D341Med (cell line): Measurements from ENCODE around the gene DENND1A.

Experiments
- DNase-seq: peaks from one replicate; pipeline ENCODE4 v3.0.0; 2012; ENCODE audit warnings: low spot score

DENND1A gene

DNA sequence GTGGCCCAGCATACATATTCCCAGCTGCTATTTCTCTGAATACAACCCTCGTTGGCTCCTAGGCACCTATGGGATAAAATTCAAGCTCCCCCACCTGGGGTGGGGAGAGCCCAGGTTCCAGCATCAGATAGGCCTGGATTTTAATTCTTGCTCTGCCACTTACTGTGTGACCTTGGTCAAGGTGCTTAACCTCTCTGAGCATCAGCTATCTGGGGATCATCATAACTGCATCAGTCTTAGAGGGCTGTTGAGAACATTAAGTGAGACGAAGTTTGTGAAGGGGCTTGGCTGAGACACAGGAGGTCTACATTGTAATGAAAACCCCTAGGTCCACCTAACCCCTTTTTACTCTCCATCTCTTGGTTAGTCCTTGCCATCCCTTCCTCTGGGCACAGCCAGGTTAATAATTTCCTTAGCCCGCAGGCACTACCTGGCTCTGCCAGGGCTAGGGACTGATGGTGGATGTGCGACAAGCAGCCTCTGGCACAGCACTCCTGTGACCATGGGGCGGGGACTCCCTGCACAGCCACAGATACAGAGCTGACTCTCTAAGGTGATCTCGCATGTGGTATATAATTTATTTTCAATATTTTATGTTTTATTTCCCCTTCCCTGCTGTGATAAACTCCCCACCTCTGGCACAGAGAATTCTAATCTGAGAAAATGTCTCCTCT lies 505.2 kb downstream of the DENND1A start:
- DNase-seq = no peak

- no peak for DNase-seq
Observed at GRCh38 chr9:123424131-123424530, 505.8 kb downstream of the DENND1A start.

DNA sequence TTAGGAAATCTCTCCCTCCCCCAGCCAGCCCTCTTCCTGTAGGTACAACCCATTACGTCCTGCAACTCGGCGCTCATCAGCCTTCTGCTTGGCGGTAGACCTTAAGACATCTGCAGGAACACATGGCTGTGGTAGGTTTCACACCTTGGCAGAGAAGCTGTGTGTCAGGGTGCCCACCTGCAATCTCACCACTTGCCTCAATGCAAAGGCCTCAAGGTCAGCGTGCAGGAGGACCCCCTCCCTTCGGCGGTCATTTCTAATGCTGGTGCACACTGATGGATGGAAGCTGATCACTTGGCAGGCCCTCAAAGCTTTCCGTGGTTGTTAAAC lies 506.6 kb downstream of the DENND1A start:
- no peak for DNase-seq

- no peak for DNase-seq
Observed at GRCh38 chr9:123422635-123423310, 507.2 kb downstream of the DENND1A start.

GRCh38 chr9:123421801-123422455 lies 508.0 kb downstream of the DENND1A start:
- DNase-seq = no peak

DNA sequence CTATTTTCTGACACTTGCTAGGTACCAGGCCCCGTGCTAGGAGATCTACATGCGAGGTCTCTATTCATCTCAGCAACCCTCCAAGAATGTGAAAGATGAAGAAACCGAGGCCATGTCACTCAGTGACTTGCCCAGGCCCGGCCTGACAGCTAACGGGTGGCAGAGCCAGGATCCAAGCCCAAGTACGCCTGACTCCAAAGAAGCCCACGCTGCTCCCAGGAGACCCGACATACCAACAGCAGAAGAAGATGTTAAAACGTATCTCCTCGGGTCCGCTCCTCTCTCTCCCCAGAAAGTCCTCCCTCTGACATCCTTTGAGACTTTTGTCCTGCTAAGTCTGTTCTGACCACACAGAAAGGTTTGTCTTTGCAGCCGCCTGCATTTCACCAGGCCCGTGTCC lies 508.7 kb downstream of the DENND1A start:
- DNase-seq = no peak

- DNase-seq = no peak
Observed at GRCh38 chr9:123420592-123421111, 509.3 kb downstream of the DENND1A start.

GRCh38 chr9:123419721-123420591 lies 510.0 kb downstream of the DENND1A start:
- DNase-seq = no peak

GRCh38 chr9:123419091-123419490 lies 510.8 kb downstream of the DENND1A start:
- DNase-seq = no peak

DNA sequence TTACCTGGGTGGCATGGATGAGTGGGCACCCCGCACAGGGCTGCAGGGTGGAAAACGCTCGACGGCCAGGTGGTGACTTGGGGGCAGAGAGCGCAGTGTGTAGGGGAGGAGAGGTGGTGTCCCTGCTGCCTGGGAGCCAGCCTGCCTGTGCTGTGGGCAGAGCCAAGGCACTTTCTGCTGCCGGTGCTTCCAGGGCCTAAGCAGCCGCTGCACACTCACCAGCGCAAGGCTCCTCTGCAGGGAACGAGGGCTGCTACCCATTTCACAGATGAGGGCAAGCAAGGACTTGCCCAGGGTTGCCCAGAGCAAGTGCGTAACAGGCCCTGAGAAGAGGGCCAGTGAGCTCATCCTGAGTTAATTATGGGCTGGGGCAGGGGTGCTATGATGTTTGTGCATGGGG lies 511.4 kb downstream of the DENND1A start:
- DNase-seq = no peak

GRCh38 chr9:123418052-123418430 lies 511.9 kb downstream of the DENND1A start:
- no peak for DNase-seq

GRCh38 chr9:123417289-123418051 lies 512.5 kb downstream of the DENND1A start:
- DNase-seq = no peak

DNA sequence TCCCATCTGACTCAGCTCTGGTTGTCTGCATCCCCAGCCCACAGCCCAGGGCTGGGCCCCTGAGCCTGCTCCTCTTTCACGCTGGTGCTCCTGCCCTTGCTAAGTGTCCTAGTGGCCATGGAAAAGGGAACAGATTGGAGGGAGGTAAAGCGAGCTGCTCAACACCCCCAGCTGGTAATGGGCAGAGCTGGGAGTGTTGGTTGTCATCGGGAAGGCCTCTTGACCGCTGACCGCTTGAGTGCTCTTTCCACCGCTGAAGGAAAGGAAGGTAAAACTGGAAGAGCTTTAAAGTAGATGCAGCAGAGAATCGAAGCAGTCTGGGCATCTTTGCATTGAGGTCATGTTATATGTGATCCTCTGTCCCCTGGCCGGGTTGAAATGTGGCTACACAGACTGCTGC lies 513.8 kb downstream of the DENND1A start:
- DNase-seq = no peak

DNA sequence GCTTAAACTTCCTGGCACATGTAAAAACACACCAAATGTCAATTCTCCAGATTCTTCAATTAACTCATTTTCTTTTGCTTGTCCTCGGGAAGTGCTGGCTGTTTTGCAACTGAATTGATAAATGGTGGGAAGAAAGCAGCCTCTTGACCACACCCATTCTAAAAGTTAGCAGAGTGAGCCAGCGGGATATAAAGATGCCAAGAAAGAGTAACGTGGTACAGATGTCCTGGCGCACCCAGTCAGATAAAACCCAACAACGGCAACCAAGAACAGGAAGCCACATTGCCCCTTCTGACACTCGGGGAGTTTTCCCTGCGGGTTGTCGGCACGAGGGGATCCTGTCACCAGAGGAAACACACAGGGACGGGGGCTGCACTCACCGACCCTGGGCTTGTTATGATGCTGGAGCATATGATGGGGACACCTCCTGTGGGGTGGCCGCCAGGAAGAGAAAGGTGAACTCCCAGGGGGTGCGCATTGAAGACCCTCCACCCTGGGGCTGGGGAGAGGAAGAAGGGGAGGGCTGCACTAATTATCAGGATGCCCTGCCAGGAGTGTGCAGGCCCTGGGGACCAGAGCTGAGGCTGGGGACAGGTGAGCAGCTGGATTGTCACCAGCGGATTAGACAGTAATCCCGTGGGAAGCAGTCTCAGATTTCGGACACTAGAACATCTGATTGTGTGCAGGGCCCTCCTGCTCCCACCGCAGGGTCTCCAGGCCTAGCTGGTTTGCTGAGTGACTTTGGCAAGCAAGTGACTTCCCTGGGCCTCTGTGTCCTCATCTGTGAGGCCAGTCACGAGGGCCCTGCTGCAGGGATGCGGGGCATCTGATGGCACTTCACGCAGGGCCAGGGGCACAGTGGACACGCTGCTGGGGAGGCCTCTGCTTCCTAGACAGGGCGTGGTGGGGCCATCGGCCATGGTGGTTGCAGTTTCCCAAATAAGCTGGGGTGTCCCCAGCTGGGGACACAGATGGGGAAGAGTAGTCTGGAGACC lies 514.7 kb downstream of the DENND1A start:
- no peak for DNase-seq

- DNase-seq = no peak
Observed at GRCh38 chr9:123414204-123414603, 515.7 kb downstream of the DENND1A start.

- DNase-seq = no peak
Observed at GRCh38 chr9:123412171-123412820, 517.6 kb downstream of the DENND1A start.

DNA sequence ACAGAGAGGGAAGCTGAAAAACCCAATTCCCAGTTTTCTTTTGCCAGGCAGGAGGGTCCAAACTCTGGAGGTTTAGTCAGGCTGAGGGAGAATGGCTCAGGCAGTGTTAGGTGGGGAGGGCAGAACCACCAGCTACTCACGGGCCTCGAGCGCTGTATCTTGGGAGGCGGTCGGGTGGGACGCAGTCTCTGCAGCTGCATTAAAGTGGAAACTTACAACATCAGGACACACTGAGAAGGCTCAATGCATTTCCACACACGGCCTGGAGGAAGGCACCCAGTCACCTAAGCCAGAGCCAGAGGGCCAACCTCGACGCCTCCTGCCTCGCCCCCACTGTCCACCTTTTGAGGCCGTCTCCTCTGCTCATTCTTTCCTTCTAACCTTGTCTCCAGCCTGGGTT lies 518.3 kb downstream of the DENND1A start:
- no peak for DNase-seq

DNA sequence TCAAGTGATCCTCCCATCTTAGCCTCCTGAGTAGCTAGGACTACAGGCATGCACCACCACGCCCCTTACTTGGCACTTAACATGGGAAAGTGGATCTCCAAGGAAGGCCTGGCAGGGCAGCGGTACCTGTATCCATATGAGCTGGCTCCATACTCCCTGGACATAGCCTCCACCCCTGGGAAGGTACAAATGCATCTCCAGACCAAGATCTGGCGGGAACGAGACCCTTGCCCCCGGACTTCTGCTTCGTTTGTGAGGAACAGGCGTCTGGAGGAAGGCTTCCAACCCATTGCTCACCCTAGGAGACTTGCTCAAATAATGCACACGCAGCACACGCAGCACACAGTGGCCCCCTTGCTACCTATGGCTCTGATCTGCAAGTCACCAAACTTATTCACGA lies 518.7 kb downstream of the DENND1A start:
- DNase-seq = no peak

GRCh38 chr9:123410281-123410910 lies 519.5 kb downstream of the DENND1A start:
- no peak for DNase-seq
